HG03045 (cell line): ENCODE data around the gene RELL1.

Experiments
- ATAC-seq: cut with Tn5 transposase; IDR thresholded peaks from one replicate; pipeline ENCODE4 v1.9.1; 2021; ENCODE audit warnings: mild to moderate bottlenecking, moderate library complexity; ENCODE audit not compliant: unreplicated experiment

RELL1 gene

GRCh38 chr4:37667197-37668100, 18.7 kb downstream of the RELL1 start:
- no peak for ATAC-seq

- no peak for ATAC-seq
Measured at GRCh38 chr4:37666625-37667071, 19.5 kb downstream of the RELL1 start.

- ATAC-seq: no peak
Measured at GRCh38 chr4:37665333-37666320, 20.5 kb downstream of the RELL1 start.

- no peak for ATAC-seq
Measured at GRCh38 chr4:37664696-37665095, 21.5 kb downstream of the RELL1 start.

- ATAC-seq: no peak
Measured at GRCh38 chr4:37663552-37663951, 22.6 kb downstream of the RELL1 start.

- ATAC-seq: no peak
Measured at GRCh38 chr4:37662861-37663390, 23.2 kb downstream of the RELL1 start.

GRCh38 chr4:37662251-37662650, 23.9 kb downstream of the RELL1 start:
- ATAC-seq: no peak

- ATAC-seq: no peak
Measured at GRCh38 chr4:37661772-37662171, 24.4 kb downstream of the RELL1 start.

GRCh38 chr4:37659696-37660095, 26.5 kb downstream of the RELL1 start:
- ATAC-seq: no peak

GRCh38 chr4:37656649-37657048, 29.5 kb downstream of the RELL1 start:
- no peak for ATAC-seq

GRCh38 chr4:37653601-37654000, 32.6 kb downstream of the RELL1 start:
- no peak for ATAC-seq

GRCh38 chr4:37652747-37653527, 33.2 kb downstream of the RELL1 start:
- no peak for ATAC-seq

GRCh38 chr4:37651781-37652377, 34.3 kb downstream of the RELL1 start:
- no peak for ATAC-seq

- ATAC-seq: no peak
Measured at GRCh38 chr4:37650481-37650880, 35.7 kb downstream of the RELL1 start.

- ATAC-seq: no peak
Measured at GRCh38 chr4:37649268-37649667, 36.9 kb downstream of the RELL1 start.

- no peak for ATAC-seq
Measured at GRCh38 chr4:37648084-37648817, 37.9 kb downstream of the RELL1 start.

- ATAC-seq: no peak
Measured at GRCh38 chr4:37646247-37646646, 39.9 kb downstream of the RELL1 start.

- ATAC-seq: no peak
Measured at GRCh38 chr4:37645736-37646135, 40.4 kb downstream of the RELL1 start.

GRCh38 chr4:37644962-37645361, 41.2 kb downstream of the RELL1 start:
- no peak for ATAC-seq
